GM19455 (cell line): Measurements from ENCODE around the gene IKBKG.
A peak's percentile ranks its signal among the peaks of the same experiment; 100 is the strongest.
"Not testable (repeated sequence)": the region's sequence is repeated elsewhere in the genome, so short reads cannot be mapped to it uniquely, and the experiment has no call there.

Source experiments
- ATAC-seq: cut with Tn5 transposase; IDR thresholded peaks from one replicate; pipeline ENCODE4 v1.9.1; 2021; ENCODE audit not compliant: unreplicated experiment

Gene IKBKG

GRCh38 chrX:154547245-154548027 lies at the start of gene IKBKG:
TSS of gene IKBKG (plus strand) at chrX:154547620. CDS start at chrX:154552003, 4,383 bp downstream.
- peak; percentile 85 for ATAC-seq

- ATAC-seq = not testable (repeated sequence)
Measured at GRCh38 chrX:154501423-154501822, 46.0 kb upstream of the IKBKG start.

GRCh38 chrX:154502098-154502497 lies 45.3 kb upstream of the IKBKG start:
- no peak for ATAC-seq

- no peak for ATAC-seq
Measured at GRCh38 chrX:154502989-154503388, 44.4 kb upstream of the IKBKG start.

GRCh38 chrX:154505734-154506133 lies 41.7 kb upstream of the IKBKG start:
- ATAC-seq = no peak

- no peak for ATAC-seq
Measured at GRCh38 chrX:154506483-154507332, 40.7 kb upstream of the IKBKG start.

GRCh38 chrX:154507673-154508383 lies 39.6 kb upstream of the IKBKG start:
- no peak for ATAC-seq

GRCh38 chrX:154508384-154508745 lies 39.1 kb upstream of the IKBKG start:
- ATAC-seq = no peak

- no peak for ATAC-seq
Measured at GRCh38 chrX:154509455-154509854, 38.0 kb upstream of the IKBKG start.

- no peak for ATAC-seq
Measured at GRCh38 chrX:154511761-154512160, 35.7 kb upstream of the IKBKG start.

- no peak for ATAC-seq
Measured at GRCh38 chrX:154512879-154513553, 34.4 kb upstream of the IKBKG start.

GRCh38 chrX:154513716-154514115 lies 33.7 kb upstream of the IKBKG start:
- ATAC-seq = no peak

- ATAC-seq = no peak
Measured at GRCh38 chrX:154515090-154515965, 32.1 kb upstream of the IKBKG start.

GRCh38 chrX:154515966-154516655 lies 31.3 kb upstream of the IKBKG start, which contains the start of gene FAM3A:
TSS of gene FAM3A (minus strand) at chrX:154516232. CDS start at chrX:154515772, 460 bp downstream.
- peak; percentile 91 for ATAC-seq

- no peak for ATAC-seq
Measured at GRCh38 chrX:154516656-154517100, 30.7 kb upstream of the IKBKG start.

- no peak for ATAC-seq
Measured at GRCh38 chrX:154517101-154517781, 30.2 kb upstream of the IKBKG start.

GRCh38 chrX:154519389-154519788 lies 28.0 kb upstream of the IKBKG start:
- ATAC-seq = no peak

- no peak for ATAC-seq
Measured at GRCh38 chrX:154525606-154526490, 21.6 kb upstream of the IKBKG start.
